Stimulated activated CD8-positive, alpha-beta memory T cell treated with anti-CD3 and anti-CD28 coated beads, Interleukin-15, amount 100 ng/mL, for 24 hours (primary cell): ENCODE results near the gene CD27.
"Not testable (repeated sequence)": the region's sequence is repeated elsewhere in the genome, so short reads cannot be mapped to it uniquely, and the experiment has no call there.

Source experiments
- DNase-seq: peaks from one replicate; pipeline ENCODE4 v3.0.0-alpha.2; 2020; ENCODE audit warnings: low read depth

CD27 gene

GRCh38 chr12:6488240-6488639, 43.5 kb downstream of the CD27 start:
- no peak for DNase-seq

- no peak for DNase-seq
Observed at GRCh38 chr12:6489449-6489848, 44.7 kb downstream of the CD27 start.

GRCh38 chr12:6490673-6491072, 45.9 kb downstream of the CD27 start:
- DNase-seq = not testable (repeated sequence)

- DNase-seq = peak; percentile 96
Observed at GRCh38 chr12:6492838-6493496, 48.2 kb downstream of the CD27 start, which contains the start of gene MRPL51. Gene MRPL51, minus strand, starts transcription at chr12:6493262. Its CDS starts 126 bp downstream, at chr12:6493136.

GRCh38 chr12:6493497-6494257, 48.9 kb downstream of the CD27 start, which contains the start of gene NCAPD2:
Gene NCAPD2, plus strand, starts transcription at chr12:6494102. Its CDS starts 997 bp downstream, at chr12:6495099.
- DNase-seq = peak; percentile 85

- DNase-seq = no peak
Observed at GRCh38 chr12:6494258-6494743, 49.5 kb downstream of the CD27 start.

GRCh38 chr12:6494968-6495367, 50.2 kb downstream of the CD27 start:
- DNase-seq = no peak

- not testable (repeated sequence) for DNase-seq
Observed at GRCh38 chr12:6497291-6497690, 52.5 kb downstream of the CD27 start.

GRCh38 chr12:6500466-6500865, 55.7 kb downstream of the CD27 start:
- DNase-seq = no peak
